ENCODE data around the gene PRL.

Gene PRL

DNA sequence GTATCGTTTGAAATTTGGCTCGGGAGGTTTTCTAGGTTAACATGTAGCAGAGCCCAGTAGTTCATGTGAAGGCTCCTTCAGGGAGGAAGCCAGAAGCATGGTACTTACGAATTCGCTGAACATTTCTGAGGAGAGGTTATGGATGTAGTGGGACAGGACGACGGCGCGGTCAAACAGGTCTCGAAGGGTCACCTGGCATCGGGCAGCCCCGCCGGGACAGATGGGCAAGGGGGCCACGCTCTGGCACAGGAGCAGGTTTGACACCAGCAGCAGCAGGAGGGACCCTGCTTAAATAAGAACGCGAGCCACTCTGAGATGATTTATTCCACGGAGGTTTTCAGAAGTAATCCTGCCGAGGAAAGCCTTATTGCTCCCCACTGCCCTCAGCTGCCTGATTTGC is 2.5 kb downstream of the PRL start:
- DNase-seq (ENCODE audit: low spot score): no peak

GRCh38 chr6:22290045-22290444 is 6.8 kb downstream of the PRL start:
- no peak for DNase-seq (ENCODE audit: low spot score)

- DNase-seq (ENCODE audit: low spot score): no peak
Measured at GRCh38 chr6:22288721-22289120, 8.1 kb downstream of the PRL start.

GRCh38 chr6:22284666-22285065 is 12.2 kb downstream of the PRL start:
- no peak for DNase-seq (ENCODE audit: low spot score)

- no peak for DNase-seq (ENCODE audit: low spot score)
Measured at GRCh38 chr6:22281341-22282085, 15.3 kb downstream of the PRL start.

DNA sequence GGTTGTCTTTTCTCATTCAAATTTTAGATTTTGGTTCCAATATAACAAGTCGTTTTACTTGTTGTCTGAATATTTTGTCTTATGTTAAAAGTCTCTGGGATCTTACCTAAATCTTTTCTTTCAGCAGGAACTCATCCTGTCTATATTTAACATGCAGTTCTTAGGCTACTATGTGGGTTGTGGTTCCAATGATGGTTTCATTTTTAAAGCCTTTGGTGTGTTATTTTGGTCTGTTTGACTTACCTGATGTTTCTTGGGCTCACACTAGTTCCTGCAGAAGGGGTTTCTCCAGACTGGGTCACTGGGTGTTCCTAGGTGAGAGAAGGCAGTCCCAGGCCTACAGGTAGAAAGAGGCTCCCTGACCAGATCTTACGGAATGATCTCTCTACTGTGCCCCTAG is 17.4 kb downstream of the PRL start:
- DNase-seq (ENCODE audit: low spot score): no peak

- no peak for DNase-seq (ENCODE audit: low spot score)
Measured at GRCh38 chr6:22271081-22271480, 25.8 kb downstream of the PRL start.

DNA sequence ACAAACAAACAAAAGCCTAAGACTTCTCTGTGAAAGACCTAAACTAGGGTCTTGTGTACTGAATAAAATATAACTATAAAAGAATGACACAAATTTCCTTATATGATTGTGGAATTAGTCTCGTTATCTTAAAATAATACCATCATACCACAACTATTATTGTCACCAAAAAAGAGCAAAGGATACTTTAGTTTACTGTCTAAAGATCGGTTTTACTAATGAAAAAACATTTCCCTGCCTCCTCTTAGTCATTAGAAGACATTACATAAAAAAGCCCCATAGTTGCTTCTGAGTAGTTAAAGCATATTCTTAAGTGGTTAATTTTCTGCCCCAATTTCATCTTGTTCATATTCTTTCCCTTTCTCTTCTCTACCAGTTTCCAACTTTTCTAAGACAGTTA is 33.1 kb downstream of the PRL start:
- no peak for DNase-seq (ENCODE audit: low spot score)

DNA sequence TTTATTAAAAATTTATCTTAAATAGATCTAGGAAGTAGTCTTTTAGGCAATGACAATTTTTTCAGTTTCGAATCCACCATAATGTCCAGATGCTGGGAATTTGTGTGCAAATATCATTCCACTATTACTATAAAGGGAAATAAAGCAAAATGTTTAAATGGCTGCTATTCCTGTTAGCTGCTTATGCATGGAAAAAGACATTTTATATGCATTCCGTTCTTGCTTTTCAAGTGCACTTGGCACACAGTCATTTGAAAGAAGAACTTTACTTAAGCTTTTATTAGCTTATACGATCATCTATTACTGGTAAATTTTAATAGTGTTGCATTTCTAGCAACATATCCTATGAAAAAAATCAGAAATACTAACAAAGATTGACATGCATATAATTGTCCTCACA is 42.0 kb downstream of the PRL start:
- no peak for DNase-seq (ENCODE audit: low spot score)

DNA sequence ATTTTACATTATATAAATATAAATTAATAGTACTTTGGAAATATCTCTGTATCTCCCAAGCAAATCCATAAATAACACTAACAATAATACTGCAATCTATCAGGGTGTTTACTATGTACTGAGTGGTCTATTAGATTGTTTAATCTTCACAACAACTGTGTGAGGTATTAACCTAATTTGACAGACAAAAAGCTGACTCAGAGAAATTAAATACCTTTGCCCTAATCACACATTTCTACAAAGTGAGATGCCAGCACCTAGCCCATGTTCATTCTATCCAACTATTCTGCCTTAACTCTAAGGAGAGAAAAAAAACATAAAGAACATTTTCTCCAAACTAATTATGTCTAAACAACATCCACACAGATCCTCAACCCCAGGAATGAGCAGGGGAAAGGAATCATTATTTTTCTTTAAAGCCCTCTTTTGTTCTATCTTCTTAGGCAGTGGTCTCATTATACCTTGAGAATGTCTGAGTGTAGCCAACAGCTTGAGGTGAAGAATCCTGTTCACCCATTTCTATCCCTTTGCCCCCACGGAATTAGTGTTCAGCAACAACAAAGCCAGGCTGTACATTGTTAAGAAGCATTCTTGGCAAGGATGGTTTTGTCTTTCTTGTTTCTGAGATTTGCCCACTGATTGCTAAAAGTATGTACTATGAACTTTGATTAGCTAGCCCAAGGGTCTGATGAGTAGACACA is 42.7 kb downstream of the PRL start:
- DNase-seq (ENCODE audit: low spot score): no peak

- no peak for DNase-seq (ENCODE audit: low spot score)
Measured at GRCh38 chr6:22251348-22251747, 45.5 kb downstream of the PRL start.

DNA sequence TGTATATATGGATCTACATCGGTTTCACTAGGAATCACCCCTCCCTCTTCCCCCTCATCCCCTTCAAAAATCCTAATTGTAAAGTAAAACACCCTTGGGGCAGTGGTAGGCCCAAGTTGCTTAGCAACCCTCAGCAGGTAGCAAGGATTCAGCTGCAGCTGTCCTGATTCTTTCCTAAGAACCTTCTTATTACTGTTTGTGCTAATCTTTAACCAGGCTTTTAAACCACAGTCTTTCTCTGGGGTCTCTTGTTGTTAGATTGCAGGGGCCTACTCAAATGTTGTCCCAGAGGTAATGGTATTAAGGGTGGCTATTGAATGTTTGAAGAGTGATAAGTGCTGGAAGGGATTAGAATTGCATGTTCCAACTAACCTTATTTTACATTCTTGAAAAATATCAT is 46.4 kb downstream of the PRL start:
- DNase-seq (ENCODE audit: low spot score): peak; percentile 79

DNA sequence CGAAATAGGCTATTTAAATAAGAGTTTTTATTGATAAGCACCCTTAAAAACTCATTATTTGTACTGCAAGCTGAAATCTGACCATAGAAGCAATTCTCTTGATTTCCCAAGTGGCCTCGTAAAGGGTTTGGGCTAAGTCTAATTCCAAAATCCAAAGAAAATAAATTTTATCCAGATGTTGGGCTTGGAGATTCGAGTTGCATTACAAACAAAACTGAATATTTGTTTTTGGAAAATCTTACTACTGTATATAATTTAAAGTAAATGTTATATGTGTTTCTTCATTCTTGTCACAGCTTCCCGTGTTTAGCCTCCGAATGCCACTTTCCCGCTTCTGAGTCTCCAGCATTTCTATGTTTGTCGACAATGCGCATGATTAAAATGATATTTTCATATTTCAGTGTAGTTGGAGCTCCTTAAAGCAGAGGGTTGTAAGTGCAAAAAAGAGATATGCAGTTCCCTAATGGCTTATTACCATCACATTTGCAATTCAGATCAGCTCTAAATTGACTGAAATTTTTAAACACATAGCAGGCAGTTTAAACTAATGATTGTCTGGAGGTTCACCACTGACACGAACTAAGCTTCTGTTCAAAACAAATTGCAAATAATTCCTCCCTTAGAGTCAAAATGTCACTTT is 47.0 kb downstream of the PRL start:
- DNase-seq (ENCODE audit: low spot score): no peak

DNA sequence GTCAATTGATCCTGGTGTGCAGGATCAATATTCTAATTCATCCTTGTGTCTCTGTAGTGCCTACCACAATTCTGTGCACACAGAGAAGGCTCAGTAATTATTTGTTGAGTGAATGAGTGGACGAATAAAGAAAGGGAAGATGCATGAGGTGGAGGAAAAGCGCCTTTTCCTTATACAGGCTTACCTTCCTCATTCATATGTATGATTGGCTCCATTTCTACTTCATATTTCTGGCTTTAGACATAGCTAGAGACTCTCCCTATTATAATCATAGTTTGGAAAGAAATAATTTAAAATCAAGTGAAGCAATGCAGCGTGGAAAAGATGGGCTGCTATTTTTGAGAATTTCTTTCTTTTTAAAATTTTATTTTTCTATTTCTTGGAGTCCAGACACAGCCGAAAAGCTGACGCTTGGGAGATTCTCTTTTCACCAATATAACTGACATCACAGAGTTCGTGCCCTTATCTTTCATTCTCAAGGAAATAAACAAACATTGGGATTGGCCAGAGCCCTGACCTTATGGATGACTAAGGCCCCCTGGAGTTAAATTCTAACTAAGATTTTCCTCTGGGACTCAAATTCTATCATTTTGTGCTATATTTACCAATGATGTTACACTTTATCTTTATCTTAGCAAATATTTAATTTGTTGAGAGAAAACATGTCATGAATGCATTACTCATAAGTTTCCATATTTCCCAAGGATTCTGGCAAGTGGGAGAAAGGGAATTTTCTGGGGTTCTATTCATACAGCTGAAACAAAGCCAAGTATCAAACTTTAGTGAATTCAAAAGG is 48.1 kb downstream of the PRL start:
- no peak for DNase-seq (ENCODE audit: low spot score)

- no peak for DNase-seq (ENCODE audit: low spot score)
Measured at GRCh38 chr6:22247916-22248482, 48.8 kb downstream of the PRL start.

DNA sequence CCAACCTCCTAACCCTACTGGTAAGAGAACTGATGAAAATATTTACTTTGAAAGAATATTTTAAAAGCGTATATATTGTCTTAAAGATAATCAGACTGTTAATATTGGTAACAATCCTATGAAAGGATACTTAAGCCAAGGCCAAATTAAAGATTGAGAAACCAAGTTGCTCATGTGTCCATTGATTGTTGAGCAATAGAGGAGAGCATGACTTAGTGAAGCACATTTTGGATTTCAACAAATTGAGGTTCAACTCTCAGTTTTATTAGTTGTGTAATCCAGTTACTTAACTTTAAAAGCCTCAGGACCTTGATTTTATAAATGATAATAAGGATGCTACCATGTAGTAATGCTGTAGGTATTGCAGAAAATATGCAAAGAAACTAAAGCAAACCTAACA is 56.8 kb downstream of the PRL start:
- DNase-seq (ENCODE audit: low spot score): no peak

DNA sequence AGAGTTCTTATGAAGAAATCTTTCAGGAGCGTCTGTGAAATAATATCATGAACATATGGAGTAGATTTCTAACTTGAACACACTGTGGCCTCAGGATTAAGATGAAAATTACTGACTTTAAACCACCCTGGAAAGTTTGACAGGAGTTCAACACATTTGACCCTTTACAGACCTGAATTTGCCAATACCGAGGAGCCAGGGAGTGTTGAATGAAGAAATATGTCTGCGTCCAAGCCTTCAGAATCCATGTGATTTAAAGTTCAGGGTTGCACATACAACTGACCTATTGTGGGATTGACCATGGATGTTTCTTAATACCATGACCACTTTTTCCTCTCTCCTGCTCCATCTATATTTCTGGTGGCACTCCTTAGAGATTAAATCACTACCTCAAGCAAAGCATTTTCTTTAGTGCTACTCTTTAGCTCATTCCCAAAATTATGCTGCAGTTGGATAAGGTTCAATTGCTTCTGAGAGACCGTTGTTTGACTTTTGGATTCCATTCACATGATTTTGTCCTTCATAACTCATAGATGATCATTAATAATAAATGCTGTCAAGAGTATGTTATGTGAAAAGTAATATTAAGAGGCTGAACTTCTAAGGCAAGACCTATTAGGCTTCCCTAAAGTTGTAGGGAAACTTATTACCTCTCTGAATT is 57.4 kb downstream of the PRL start:
- no peak for DNase-seq (ENCODE audit: low spot score)

DNA sequence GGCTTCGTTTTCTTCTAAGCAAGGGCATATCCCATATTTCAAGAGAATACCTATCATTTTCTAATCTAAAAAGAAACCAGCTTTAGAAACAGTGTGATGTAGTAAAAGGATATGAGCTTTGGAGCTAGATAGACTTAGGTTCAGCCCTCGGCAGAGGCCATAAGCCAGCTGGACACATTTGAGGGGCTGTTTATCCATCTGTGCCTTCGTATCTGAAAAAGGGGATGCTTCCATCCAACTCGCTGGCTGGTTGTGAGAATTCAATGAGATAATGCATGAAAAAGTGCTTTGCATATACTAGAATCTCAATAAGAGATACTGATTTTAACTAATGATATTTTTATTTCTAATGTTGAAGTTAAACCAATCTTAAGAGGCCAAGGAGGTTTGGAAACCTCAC is 58.0 kb downstream of the PRL start:
- no peak for DNase-seq (ENCODE audit: low spot score)

- no peak for DNase-seq (ENCODE audit: low spot score)
Measured at GRCh38 chr6:22237526-22237925, 59.3 kb downstream of the PRL start.

Measured in iPS-NIHi11 (cell line).